Epithelial cell of esophagus (primary cell): ENCODE results near the gene MPZL3.

Experiments used
- DNase-seq: peaks from one replicate; pipeline ENCODE4 v3.0.0; 2010; ENCODE audit warnings: low read depth
- H3K4me3 ChIP-seq: 2 replicates; pipeline ENCODE4 v1.5.1; 2011; ENCODE audit warnings: mild to moderate bottlenecking, low read length, control low read depth
- CTCF ChIP-seq: IDR thresholded peaks from 2 replicates; pipeline ENCODE4 v1.5.1; 2011; ENCODE audit warnings: low read depth, mild to moderate bottlenecking, low read length, control low read depth, inconsistent platforms; ENCODE audit not compliant: insufficient read depth; ENCODE audit errors: missing control alignments

The MPZL3 gene

GRCh38 chr11:118281284-118281683, 29.1 kb upstream of the MPZL3 start:
- DNase-seq = peak; percentile 71
- no peak overlapping the region for H3K4me3 ChIP-seq
- TF ChIP-seq CTCF = no peak

- TF ChIP-seq CTCF = no peak
- peak; percentile 97 for DNase-seq
- no peak overlapping the region for H3K4me3 ChIP-seq
Measured at GRCh38 chr11:118277312-118277711, 25.1 kb upstream of the MPZL3 start.

- peak; percentile 87 for DNase-seq
Measured at GRCh38 chr11:118276422-118276821, 24.3 kb upstream of the MPZL3 start.

GRCh38 chr11:118275176-118275575, 23.0 kb upstream of the MPZL3 start:
- DNase-seq = peak; percentile 80
- TF ChIP-seq CTCF = no peak
- H3K4me3 ChIP-seq = no peak overlapping the region

More at GRCh38 chr11:118276422-118276821, 24.3 kb upstream of the MPZL3 start:
- TF ChIP-seq CTCF = no peak
- no peak overlapping the region for H3K4me3 ChIP-seq

GRCh38 chr11:118274186-118274585, 22.0 kb upstream of the MPZL3 start:
- TF ChIP-seq CTCF = no peak
- DNase-seq = no peak
- H3K4me3 ChIP-seq = no peak overlapping the region

- no peak for DNase-seq
- no peak for TF ChIP-seq CTCF
- no peak overlapping the region for H3K4me3 ChIP-seq
Measured at GRCh38 chr11:118272001-118272400, 19.8 kb upstream of the MPZL3 start.

GRCh38 chr11:118267486-118267885, 15.3 kb upstream of the MPZL3 start:
- TF ChIP-seq CTCF = no peak
- peak; percentile 73 for DNase-seq
- no peak overlapping the region for H3K4me3 ChIP-seq
